ENCODE measurements around the gene MKRN2.
A peak's percentile ranks its signal among the peaks of the same experiment; 100 is the strongest.
"Not testable (repeated sequence)": the region's sequence is repeated elsewhere in the genome, so short reads cannot be mapped to it uniquely, and the experiment has no call there.

Gene MKRN2

GRCh38 chr3:12556690-12557472 is at the start of gene MKRN2:
Gene MKRN2 (plus strand): TSS chr3:12557087. CDS start chr3:12557151, 64 bp downstream.
- peak; percentile 88 for DNase-seq

GRCh38 chr3:12507591-12508281 is 49.2 kb upstream of the MKRN2 start:
- DNase-seq: no peak

- no peak for DNase-seq
These were observed 48.6 kb upstream of the MKRN2 start for GRCh38 chr3:12508291-12508700.

- DNase-seq: no peak
These were observed 47.4 kb upstream of the MKRN2 start for GRCh38 chr3:12509466-12509865.

- no peak for DNase-seq
These were observed 44.3 kb upstream of the MKRN2 start for GRCh38 chr3:12512534-12513118.

- no peak for DNase-seq
These were observed 43.0 kb upstream of the MKRN2 start for GRCh38 chr3:12513694-12514446.

- DNase-seq: no peak
These were observed 41.3 kb upstream of the MKRN2 start for GRCh38 chr3:12515631-12516030.

GRCh38 chr3:12516873-12517272 is 40.0 kb upstream of the MKRN2 start:
- DNase-seq: no peak

GRCh38 chr3:12518261-12519028 is 38.4 kb upstream of the MKRN2 start:
- DNase-seq: no peak

GRCh38 chr3:12521010-12521409 is 35.9 kb upstream of the MKRN2 start:
- no peak for DNase-seq

GRCh38 chr3:12522721-12523120 is 34.2 kb upstream of the MKRN2 start:
- DNase-seq: no peak

- DNase-seq: no peak
These were observed 29.1 kb upstream of the MKRN2 start for GRCh38 chr3:12527757-12528143.

GRCh38 chr3:12532182-12532581 is 24.7 kb upstream of the MKRN2 start:
- DNase-seq: no peak

- no peak for DNase-seq
These were observed 20.5 kb upstream of the MKRN2 start for GRCh38 chr3:12536423-12536822.

- DNase-seq: no peak
These were observed 15.3 kb upstream of the MKRN2 start for GRCh38 chr3:12541625-12542024.

- DNase-seq: not testable (repeated sequence)
These were observed 13.4 kb upstream of the MKRN2 start for GRCh38 chr3:12543497-12543896.

- DNase-seq: no peak
These were observed 12.0 kb upstream of the MKRN2 start for GRCh38 chr3:12544652-12545472.

- DNase-seq: no peak
These were observed 11.5 kb upstream of the MKRN2 start, which contains the start of gene MKRN2OS for GRCh38 chr3:12545473-12545791. Gene MKRN2OS (minus strand): TSS chr3:12545499. CDS start chr3:12545464, 35 bp downstream.

GRCh38 chr3:12549971-12550760 is 6.7 kb upstream of the MKRN2 start:
- no peak for DNase-seq

GRCh38 chr3:12553921-12554391 is 2.9 kb upstream of the MKRN2 start:
- DNase-seq: peak; percentile 59

- no peak for DNase-seq
These were observed 585 bp upstream of the MKRN2 start for GRCh38 chr3:12556314-12556689.

Measured in hematopoietic multipotent progenitor cell treated with erythropoietin and hydrocortisone succinate and interleukin-3 and kit ligand, for 6 days (in vitro differentiated cells).